GM12801 (cell line): ENCODE measurements around the gene SETBP1.

Source experiments
- CTCF ChIP-seq: IDR thresholded peaks from one replicate; pipeline ENCODE4 v1.5.1; 2011; ENCODE audit warnings: control low read depth; ENCODE audit not compliant: insufficient read length; ENCODE audit errors: extremely low read depth

Gene SETBP1

GRCh38 chr18:44938720-44939665, 258.3 kb downstream of the SETBP1 start:
- no peak for TF ChIP-seq CTCF

- TF ChIP-seq CTCF: no peak
Measured at GRCh38 chr18:44941516-44941915, 260.8 kb downstream of the SETBP1 start.

GRCh38 chr18:44942073-44942472, 261.4 kb downstream of the SETBP1 start:
- no peak for TF ChIP-seq CTCF

- no peak for TF ChIP-seq CTCF
Measured at GRCh38 chr18:44943311-44943881, 262.7 kb downstream of the SETBP1 start.

GRCh38 chr18:44944461-44944860, 263.8 kb downstream of the SETBP1 start:
- TF ChIP-seq CTCF: no peak

- no peak for TF ChIP-seq CTCF
Measured at GRCh38 chr18:44945888-44946401, 265.3 kb downstream of the SETBP1 start.

- no peak for TF ChIP-seq CTCF
Measured at GRCh38 chr18:44946529-44947113, 265.9 kb downstream of the SETBP1 start.
